ENCODE results near the gene ACTR2. TPM values are rescaled to one million over a fixed set of nuclear protein-coding genes. Genes with fewer than 3 reads are reported as not detected.
A peak's percentile ranks its signal among the peaks of the same experiment; 100 is the strongest.

The ACTR2 gene
- total RNA-seq, 3 donors from 2014 or later: 235 to 273 (median 268) TPM

GRCh38 chr2:65319674-65320041, 92.0 kb downstream of the ACTR2 start:
- H3K36me3 ChIP-seq (ENCODE audit: low read depth): no peaks in the 10 kb centered on the region
- H3K4me3 ChIP-seq: no peak overlapping the region
- ATAC-seq (peak; percentile 22), DNase-seq (no peak)
- TF ChIP-seq CTCF (IDR thresholded peaks at IDR 0.05): no peak
- intact Hi-C loops (cut with DNase I, micrococcal nuclease): no loop called here
- H3K9me3 ChIP-seq: no peaks in the 10 kb centered on the region
- H3K4me1 ChIP-seq (ENCODE audit: low read depth): peaks cover 6% of the 10 kb centered on the region

DNA sequence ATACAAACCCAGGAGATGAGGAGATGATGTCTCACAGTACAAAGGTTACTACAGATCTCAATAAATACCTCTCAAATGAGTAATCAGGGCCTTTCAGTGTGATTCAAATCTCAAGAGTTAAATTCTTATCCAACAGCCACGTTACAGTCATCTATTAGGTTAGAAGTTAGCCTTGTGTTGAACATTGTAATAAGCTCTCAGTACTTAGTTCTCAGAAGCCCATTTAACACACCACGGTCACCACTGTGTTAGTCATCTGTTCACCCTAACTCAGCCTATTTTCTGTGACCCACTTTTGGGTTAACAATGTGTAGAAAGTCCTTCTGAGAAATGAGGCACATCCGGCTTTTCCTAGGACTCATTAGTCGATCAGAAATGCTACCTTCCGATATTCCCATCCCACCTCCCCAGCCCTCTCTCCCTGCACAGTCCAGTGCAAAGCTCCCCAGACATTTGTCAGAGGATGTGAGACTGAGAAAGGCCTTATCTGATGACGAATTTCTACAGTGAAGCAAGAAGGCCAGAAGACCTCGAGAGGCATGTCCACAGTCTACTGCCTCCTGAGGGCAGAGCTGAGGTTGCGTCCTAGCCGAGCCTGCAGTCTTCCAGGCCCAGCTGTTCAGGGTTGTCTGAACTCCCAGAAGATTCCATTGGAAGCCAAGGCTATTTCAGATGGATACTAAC, 92.6 kb downstream of the ACTR2 start:
- peaks cover 6% of the 10 kb centered on the region for H3K4me1 ChIP-seq (ENCODE audit: low read depth)
- intact Hi-C loops (cut with DNase I, micrococcal nuclease): no loop called here
- no peaks in the 10 kb centered on the region for H3K36me3 ChIP-seq (ENCODE audit: low read depth)
- peak; percentile 93 for ATAC-seq
- H3K4me3 ChIP-seq: no peak overlapping the region
- TF ChIP-seq CTCF (IDR thresholded peaks at IDR 0.05): no peak
- DNase-seq: no peak
- H3K9me3 ChIP-seq: no peaks in the 10 kb centered on the region

Other genes with a start within 250 kb of the ACTR2 start
- 10 to 100 TPM in 1 of 3 donors, 1 to 10 TPM in 2; 8.2 to 14.7 (median 8.4) TPM for gene SLC1A4, start 238.4 kb upstream of the ACTR2 start, total RNA-seq
- 10 to 100 TPM in 2 of 3 donors, 1 to 10 TPM in 1; 8.9 to 30.9 (median 13.2) TPM for gene CEP68, start 171.4 kb upstream of the ACTR2 start, total RNA-seq
- gene RAB1A, start 97.7 kb upstream of the ACTR2 start, total RNA-seq: 100 to 1,000 TPM; 144 to 165 (median 151) TPM
- 10 to 100 TPM; 38.1 to 65.0 (median 43.4) TPM for gene SPRED2, start 204.8 kb downstream of the ACTR2 start, total RNA-seq